CD4-positive, CD25-positive, alpha-beta regulatory T cell (primary cell): Measurements from ENCODE around the gene FOXD4L3. TPM values are rescaled to one million over a fixed set of nuclear protein-coding genes. Genes with fewer than 3 reads are reported as not detected.
"Not testable (repeated sequence)": the region's sequence is repeated elsewhere in the genome, so short reads cannot be mapped to it uniquely, and the experiment has no call there.

Experiments
- ATAC-seq, 2 donors: fragments of 150-1000 bp; cut with Tn5 transposase; one replicate each; pipeline ENCODE4 v1.10.0; 2021; ENCODE audit warnings: low read depth in 2 of 2, moderate number of reproducible peaks in 2 of 2, moderate library complexity in 1 of 2
- DNase-seq, 3 donors: peaks; one replicate each; pipeline versions ENCODE4 v3.0.0 to v3.0.0-alpha.2; 2012 to 2022; ENCODE audit warnings: mixed read lengths in 1 of 3
- H3K27ac ChIP-seq: one replicate; pipeline ENCODE4 v1.7.0; 2013; ENCODE audit warnings: mild to moderate bottlenecking, low read length; ENCODE audit not compliant: insufficient read depth, poor library complexity, severe bottlenecking
- H3K27me3 ChIP-seq: one replicate; pipeline ENCODE4 v1.7.0; 2013; ENCODE audit warnings: low read length; ENCODE audit not compliant: control insufficient read depth, insufficient read depth
- H3K36me3 ChIP-seq: one replicate; pipeline ENCODE4 v1.7.0; 2013; ENCODE audit warnings: mild to moderate bottlenecking, low read length, moderate library complexity; ENCODE audit not compliant: control insufficient read depth, insufficient read depth
- H3K4me1 ChIP-seq: 2 replicates; pipeline ENCODE4 v1.7.0; 2013; ENCODE audit warnings: mild to moderate bottlenecking, low read length; ENCODE audit not compliant: insufficient read depth, control insufficient read depth, poor library complexity, severe bottlenecking
- H3K4me3 ChIP-seq: one replicate; pipeline ENCODE4 v1.7.0; 2013; ENCODE audit warnings: low read depth, mild to moderate bottlenecking, low read length, moderate library complexity
- H3K9me3 ChIP-seq, 2 experiments: 1 replicate in 1 of 2; 2 replicates in 1 of 2; pipeline ENCODE4 v1.7.0; 2013; ENCODE audit warnings: low read length in 2 of 2, mild to moderate bottlenecking in 1 of 2, moderate library complexity in 1 of 2; ENCODE audit not compliant: control insufficient read depth in 2 of 2
- H3K27ac Mint-ChIP-seq, 3 donors: one replicate each; pipeline ENCODE4 v1.8.0; 2020 to 2022; ENCODE audit warnings: mild to moderate bottlenecking in 3 of 3, mixed read lengths in 3 of 3, moderate library complexity in 2 of 3
- H3K27me3 Mint-ChIP-seq: one replicate; pipeline ENCODE4 v1.8.0; 2022; ENCODE audit warnings: mild to moderate bottlenecking, mixed read lengths
- H3K36me3 Mint-ChIP-seq: one replicate; pipeline ENCODE4 v1.8.0; 2020; ENCODE audit warnings: mixed read lengths
- H3K4me1 Mint-ChIP-seq, 4 donors: one replicate each; pipeline ENCODE4 v1.8.0; 2020 to 2022; ENCODE audit warnings: mixed read lengths in 4 of 4, mild to moderate bottlenecking in 1 of 4
- H3K4me3 Mint-ChIP-seq, 4 donors: one replicate each; pipeline ENCODE4 v1.8.0; 2020 to 2022; ENCODE audit warnings: mild to moderate bottlenecking in 4 of 4, mixed read lengths in 4 of 4, moderate library complexity in 3 of 4
- H3K9me3 Mint-ChIP-seq, 7 donors: one replicate each; pipeline ENCODE4 v1.8.0; 2020 to 2022; ENCODE audit warnings: mixed read lengths in 7 of 7, mild to moderate bottlenecking in 3 of 7, moderate library complexity in 2 of 7
- polyA plus RNA-seq, 4 donors: library from polyadenylated mRNA; unstranded; fragments of 300-500 nt; fragmentation: Illumina TruSeq; gene quantifications; one replicate each; pipeline ENCODE4 v1.2.3, GENCODE V29; 2021
- total RNA-seq: library from RNA; stranded (reverse); gene quantifications from one replicate; pipeline ENCODE4 v1.2.3, GENCODE V29; 2022

FOXD4L3 gene
- total and polyA plus RNA-seq, 5 donors from 2014 or later: 0.33 TPM; not detected in 4

GRCh38 chr9:68307654-68308053 is 5.0 kb downstream of the FOXD4L3 start:
- H3K27me3 Mint-ChIP-seq, H3K9me3 Mint-ChIP-seq, H3K36me3 Mint-ChIP-seq, ATAC-seq, H3K4me1 ChIP-seq, H3K27me3 ChIP-seq, H3K36me3 ChIP-seq, H3K4me3 Mint-ChIP-seq, H3K4me3 ChIP-seq, H3K4me1 Mint-ChIP-seq, H3K27ac ChIP-seq, H3K27ac Mint-ChIP-seq, DNase-seq, H3K9me3 ChIP-seq: not testable (repeated sequence)

- H3K27ac Mint-ChIP-seq, H3K9me3 Mint-ChIP-seq, H3K4me1 ChIP-seq, H3K36me3 ChIP-seq, H3K4me1 Mint-ChIP-seq, H3K27me3 Mint-ChIP-seq, H3K4me3 Mint-ChIP-seq, DNase-seq, H3K27me3 ChIP-seq, H3K4me3 ChIP-seq, H3K36me3 Mint-ChIP-seq, ATAC-seq, H3K9me3 ChIP-seq, H3K27ac ChIP-seq: not testable (repeated sequence)
Measured at GRCh38 chr9:68311208-68311607, 8.5 kb downstream of the FOXD4L3 start.

DNA sequence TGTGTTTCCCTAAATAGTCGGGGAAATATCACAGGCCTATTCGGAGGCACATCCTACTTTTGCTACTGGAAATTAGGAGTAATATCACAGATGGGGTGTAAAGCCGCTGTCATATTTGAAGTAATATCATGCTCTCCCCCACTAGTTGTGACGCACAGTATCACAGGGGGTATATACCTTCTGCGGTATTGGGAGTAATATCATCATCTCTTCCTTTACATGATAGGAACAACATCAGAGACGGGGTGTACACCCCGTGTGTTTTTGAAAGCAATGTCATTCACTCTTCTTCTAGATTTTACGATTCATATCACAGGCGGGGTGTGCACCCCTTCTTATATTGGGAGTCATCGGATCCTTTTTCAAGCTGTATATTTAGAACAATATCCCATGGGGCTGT is 15.5 kb downstream of the FOXD4L3 start:
- not testable (repeated sequence) for H3K27ac Mint-ChIP-seq, H3K36me3 ChIP-seq, DNase-seq, H3K9me3 ChIP-seq, H3K27me3 Mint-ChIP-seq, H3K4me1 Mint-ChIP-seq, H3K27ac ChIP-seq, ATAC-seq, H3K27me3 ChIP-seq, H3K9me3 Mint-ChIP-seq, H3K36me3 Mint-ChIP-seq, H3K4me1 ChIP-seq, H3K4me3 ChIP-seq, H3K4me3 Mint-ChIP-seq

DNA sequence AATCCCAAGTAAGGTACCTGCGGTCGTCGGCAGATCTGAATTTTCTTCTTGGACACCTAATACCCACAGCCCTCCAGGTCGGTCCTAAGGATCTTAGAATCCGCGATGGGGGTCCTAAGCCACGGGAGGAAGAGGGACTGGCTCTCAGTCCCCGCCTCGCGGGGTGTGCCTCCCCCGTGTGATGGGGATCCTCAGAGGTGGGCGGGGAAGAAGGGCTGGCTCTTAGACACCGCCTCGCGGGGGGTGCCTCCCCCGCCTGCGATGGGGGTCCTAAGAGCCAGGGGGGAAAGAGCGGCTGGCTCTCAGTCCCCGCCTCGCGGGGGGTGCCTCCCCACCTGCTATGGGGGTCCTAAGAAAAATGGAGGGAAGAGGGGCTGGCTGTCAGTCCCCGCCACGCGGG is 21.1 kb downstream of the FOXD4L3 start:
- not testable (repeated sequence) for H3K9me3 Mint-ChIP-seq, H3K27ac Mint-ChIP-seq, H3K27me3 ChIP-seq, H3K4me1 Mint-ChIP-seq, H3K9me3 ChIP-seq, H3K36me3 Mint-ChIP-seq, ATAC-seq, H3K27ac ChIP-seq, H3K4me1 ChIP-seq, H3K36me3 ChIP-seq, DNase-seq, H3K4me3 Mint-ChIP-seq, H3K27me3 Mint-ChIP-seq, H3K4me3 ChIP-seq

DNA sequence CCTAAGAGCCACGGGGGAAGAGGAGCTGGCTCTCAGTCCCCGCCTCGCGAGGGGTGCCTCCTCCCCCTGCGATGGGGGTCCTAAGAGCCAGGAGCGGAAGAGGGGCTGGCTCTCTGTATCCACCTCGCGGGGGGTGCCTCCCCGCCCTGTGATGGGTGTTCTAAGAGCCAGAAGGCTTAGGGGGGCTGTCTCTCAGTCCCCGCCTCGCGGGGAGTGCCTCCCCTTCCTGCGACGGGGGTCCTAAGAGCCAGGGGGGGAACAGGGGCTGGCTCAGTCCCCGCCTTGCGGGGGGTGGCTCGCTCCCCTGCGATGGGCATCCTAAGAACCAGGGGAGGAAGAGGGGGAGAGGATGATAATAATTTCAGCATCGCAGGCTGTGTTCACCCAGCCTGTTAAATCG is 21.9 kb downstream of the FOXD4L3 start:
- not testable (repeated sequence) for H3K9me3 Mint-ChIP-seq, H3K4me1 ChIP-seq, H3K27ac Mint-ChIP-seq, ATAC-seq, H3K36me3 ChIP-seq, H3K9me3 ChIP-seq, H3K27ac ChIP-seq, DNase-seq, H3K27me3 Mint-ChIP-seq, H3K4me1 Mint-ChIP-seq, H3K4me3 ChIP-seq, H3K27me3 ChIP-seq, H3K36me3 Mint-ChIP-seq, H3K4me3 Mint-ChIP-seq

DNA sequence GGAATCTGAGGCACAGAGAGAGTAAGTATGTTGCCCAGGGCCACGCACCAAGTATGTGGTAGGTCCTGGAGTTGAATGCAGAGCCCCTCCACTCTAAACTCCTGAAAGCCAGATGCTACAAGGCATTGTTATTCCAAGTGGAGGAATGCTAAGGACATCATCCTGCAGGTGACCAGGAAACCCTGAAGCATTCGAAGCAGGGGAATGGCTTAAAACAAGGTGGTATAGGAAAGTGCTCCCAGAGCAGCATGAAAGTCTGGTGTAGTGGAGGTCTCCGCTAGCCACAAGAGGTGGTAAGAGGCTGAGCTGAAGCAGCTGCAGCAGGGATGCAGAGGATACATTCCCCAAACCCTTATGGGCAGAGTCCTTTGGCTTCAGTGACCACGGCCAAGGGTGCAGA is 26.4 kb downstream of the FOXD4L3 start:
- not testable (repeated sequence) for H3K36me3 ChIP-seq, H3K4me1 Mint-ChIP-seq, DNase-seq, H3K27ac Mint-ChIP-seq, H3K36me3 Mint-ChIP-seq, H3K27me3 ChIP-seq, H3K9me3 ChIP-seq, H3K4me3 Mint-ChIP-seq, ATAC-seq, H3K9me3 Mint-ChIP-seq, H3K4me1 ChIP-seq, H3K4me3 ChIP-seq, H3K27ac ChIP-seq, H3K27me3 Mint-ChIP-seq

DNA sequence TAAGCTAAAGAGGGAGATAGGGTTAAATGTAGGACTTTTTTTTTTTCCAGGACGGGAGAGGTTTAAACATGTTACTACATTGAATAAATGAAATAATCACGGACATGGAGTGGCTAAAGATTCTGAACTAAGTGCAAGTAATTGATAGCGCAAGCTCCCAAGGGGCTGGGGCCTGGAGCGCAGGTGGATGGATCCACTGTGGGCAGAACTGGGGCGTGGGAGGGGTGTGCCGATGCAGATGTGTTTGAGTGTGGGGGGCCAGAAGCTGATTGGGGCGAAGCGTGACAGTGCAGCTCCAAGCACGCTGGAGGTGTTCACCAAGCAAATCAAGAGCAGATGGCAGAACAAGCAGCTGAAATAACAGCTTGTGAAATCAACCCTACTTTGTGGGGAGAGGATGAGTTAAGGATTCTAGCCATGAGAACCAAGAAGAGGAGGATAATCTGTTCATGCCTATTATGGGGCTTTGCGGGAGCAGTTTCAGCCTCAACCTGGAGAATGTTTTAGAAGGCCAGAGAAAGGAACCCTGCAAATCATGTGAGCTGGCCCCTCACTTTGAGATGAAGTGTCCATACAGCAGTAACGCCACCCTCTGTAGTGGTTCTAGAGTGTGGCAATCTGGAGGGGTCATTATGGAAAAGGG is 28.0 kb downstream of the FOXD4L3 start:
- not testable (repeated sequence) for H3K36me3 ChIP-seq, H3K4me1 ChIP-seq, H3K4me3 Mint-ChIP-seq, H3K36me3 Mint-ChIP-seq, H3K4me1 Mint-ChIP-seq, H3K27ac Mint-ChIP-seq, H3K4me3 ChIP-seq, DNase-seq, H3K9me3 ChIP-seq, H3K27me3 Mint-ChIP-seq, H3K27ac ChIP-seq, ATAC-seq, H3K9me3 Mint-ChIP-seq, H3K27me3 ChIP-seq

DNA sequence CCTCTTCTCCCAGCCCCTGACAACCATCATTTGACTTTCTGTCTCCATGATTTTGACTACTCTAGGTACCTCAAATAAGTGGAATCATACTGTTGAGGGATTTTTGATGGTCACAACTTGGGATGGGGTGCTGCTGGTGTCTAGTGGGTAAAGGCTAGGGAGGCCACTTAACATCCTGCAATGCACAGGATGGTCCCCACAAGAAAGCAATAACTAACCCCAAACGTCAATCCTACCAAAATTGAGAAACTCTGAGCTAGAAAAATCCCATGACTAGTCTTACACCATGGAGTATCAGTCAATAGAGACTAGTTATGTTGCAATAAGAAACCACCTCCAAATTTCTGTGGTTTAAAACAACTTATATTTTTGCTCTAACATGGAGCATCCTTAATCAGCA is 29.5 kb downstream of the FOXD4L3 start:
- not testable (repeated sequence) for DNase-seq, H3K9me3 ChIP-seq, H3K27me3 Mint-ChIP-seq, H3K27ac Mint-ChIP-seq, H3K36me3 ChIP-seq, H3K9me3 Mint-ChIP-seq, H3K4me3 Mint-ChIP-seq, ATAC-seq, H3K4me1 Mint-ChIP-seq, H3K27ac ChIP-seq, H3K27me3 ChIP-seq, H3K4me3 ChIP-seq, H3K36me3 Mint-ChIP-seq, H3K4me1 ChIP-seq
